Measurements from ENCODE around the gene PLEKHA7.

PLEKHA7 gene

GRCh38 chr11:16924462-16924825, 89.8 kb downstream of the PLEKHA7 start:
- Histone ChIP-seq H3K4me1 (ENCODE audit: control insufficient read depth, insufficient read depth, low read depth, low read length) (peaks cover 21% of the 10 kb centered on the region), H3K27ac (ENCODE audit: low read length, poor library complexity, severe bottlenecking) (no peak overlapping the region), H3K18ac (ENCODE audit: low read depth in 1 of 2, low read length in 2 of 2) (no peak overlapping the region), H3K4me3 (ENCODE audit: insufficient read depth in 1 of 2, low read depth in 1 of 2, low read length in 2 of 2) (no peak overlapping the region), H3K9me3 (ENCODE audit: control insufficient read depth, low read length) (no peaks in the 10 kb centered on the region), H3K4me2 (ENCODE audit: low read length, poor library complexity, severe bottlenecking) (peak overlapping the region; percentile 100), H2BK15ac (ENCODE audit: low read depth, poor library complexity, severe bottlenecking) (no peak overlapping the region), H4K8ac (ENCODE audit: low read length) (no peak overlapping the region), H3K36me3 (ENCODE audit: control insufficient read depth in 1 of 2, insufficient read depth in 2 of 2, low read depth in 1 of 2, low read length in 2 of 2) (no peaks in the 10 kb centered on the region), H2AFZ (ENCODE audit: low read depth, low read length) (no peak overlapping the region), H4K91ac (ENCODE audit: low read length) (no peak overlapping the region), H2BK120ac (ENCODE audit: low read depth, low read length) (no peak overlapping the region), H2BK12ac (ENCODE audit: low read length in 2 of 2) (no peak overlapping the region), H3K9ac (ENCODE audit: low read length) (no peak overlapping the region), H2BK5ac (ENCODE audit: low read depth, low read length, poor library complexity, severe bottlenecking) (no peak overlapping the region), H3K79me1 (replicated peaks; ENCODE audit: low read length, poor library complexity, severe bottlenecking) (peaks cover 5% of the 10 kb centered on the region), H3K14ac (ENCODE audit: low read length in 2 of 2) (no peak overlapping the region), H3K4ac (ENCODE audit: low read depth in 1 of 2, low read length in 2 of 2) (no peak overlapping the region), H2AK5ac (ENCODE audit: low read length, severe bottlenecking) (peak overlapping the region; percentile 33), H3K23ac (ENCODE audit: low read length in 2 of 2) (no peak overlapping the region), H3K27me3 (ENCODE audit: control insufficient read depth in 1 of 2, insufficient read depth in 1 of 2, low read length in 2 of 2) (peaks cover 27 to 87% of the 10 kb centered on the region in 2 experiments)
- WGBS, result 30% methylated on average over 4 of the region's 4 CpGs
- no peak for DNase-seq

- no peak overlapping the region for H3K4me3 ChIP-seq (ENCODE audit: insufficient read depth in 1 of 2, low read depth in 1 of 2, low read length in 2 of 2)
- WGBS, result 48% methylated on average over 4 of the region's 4 CpGs
- no peak overlapping the region for H3K9ac ChIP-seq (ENCODE audit: low read length)
- no peak overlapping the region for H2BK120ac ChIP-seq (ENCODE audit: low read depth, low read length)
- H3K4ac ChIP-seq (ENCODE audit: low read depth in 1 of 2, low read length in 2 of 2), result no peak overlapping the region
- no peak overlapping the region for H3K27ac ChIP-seq (ENCODE audit: low read length, poor library complexity, severe bottlenecking)
- H3K23ac ChIP-seq (ENCODE audit: low read length in 2 of 2), result no peak overlapping the region
- H4K91ac ChIP-seq (ENCODE audit: low read length), result no peak overlapping the region
- H3K18ac ChIP-seq (ENCODE audit: low read depth in 1 of 2, low read length in 2 of 2), result no peak overlapping the region
- no peak overlapping the region for H2BK12ac ChIP-seq (ENCODE audit: low read length in 2 of 2)
- H3K9me3 ChIP-seq (ENCODE audit: control insufficient read depth, low read length), result no peaks in the 10 kb centered on the region
- H3K27me3 ChIP-seq (ENCODE audit: control insufficient read depth in 1 of 2, insufficient read depth in 1 of 2, low read length in 2 of 2), result peaks cover 27 to 87% of the 10 kb centered on the region in 2 experiments
- H4K8ac ChIP-seq (ENCODE audit: low read length), result no peak overlapping the region
- peak overlapping the region; percentile 5 for H2AK5ac ChIP-seq (ENCODE audit: low read length, severe bottlenecking)
- no peak overlapping the region for H3K14ac ChIP-seq (ENCODE audit: low read length in 2 of 2)
- H2BK5ac ChIP-seq (ENCODE audit: low read depth, low read length, poor library complexity, severe bottlenecking), result no peak overlapping the region
- H3K4me2 ChIP-seq (ENCODE audit: low read length, poor library complexity, severe bottlenecking), result no peak overlapping the region
- H2AFZ ChIP-seq (ENCODE audit: low read depth, low read length), result no peak overlapping the region
- DNase-seq, result no peak
- H2BK15ac ChIP-seq (ENCODE audit: low read depth, poor library complexity, severe bottlenecking), result no peak overlapping the region
- peaks cover 5% of the 10 kb centered on the region for H3K79me1 ChIP-seq (replicated peaks; ENCODE audit: low read length, poor library complexity, severe bottlenecking)
- no peaks in the 10 kb centered on the region for H3K36me3 ChIP-seq (ENCODE audit: control insufficient read depth in 1 of 2, insufficient read depth in 2 of 2, low read depth in 1 of 2, low read length in 2 of 2)
- peaks cover 21% of the 10 kb centered on the region for H3K4me1 ChIP-seq (ENCODE audit: control insufficient read depth, insufficient read depth, low read depth, low read length)
Measured at GRCh38 chr11:16923987-16924386, 90.2 kb downstream of the PLEKHA7 start.

DNA sequence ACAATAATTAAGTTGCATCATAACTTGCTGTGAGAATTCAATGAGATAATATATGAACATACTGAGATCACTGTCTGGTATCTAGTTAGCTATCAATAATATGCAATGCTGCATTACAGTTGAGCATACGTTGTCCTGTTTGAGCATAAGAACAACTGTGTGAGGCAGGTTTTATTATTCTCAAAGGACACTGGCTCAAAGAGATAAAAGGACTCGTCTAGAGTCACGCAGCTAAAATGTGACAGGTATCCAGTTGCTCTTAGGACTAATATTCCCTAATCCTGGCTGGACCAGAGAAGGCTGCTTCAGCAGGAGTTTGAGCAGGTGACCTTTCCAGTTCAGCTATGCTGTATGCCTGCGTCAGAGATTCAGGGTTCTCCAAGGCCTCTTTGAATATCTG, 92.5 kb downstream of the PLEKHA7 start:
- H2AK5ac ChIP-seq (ENCODE audit: low read length, severe bottlenecking), result no peak overlapping the region
- no peak overlapping the region for H2BK12ac ChIP-seq (ENCODE audit: low read length in 2 of 2)
- no peaks in the 10 kb centered on the region for H3K36me3 ChIP-seq (ENCODE audit: control insufficient read depth in 1 of 2, insufficient read depth in 2 of 2, low read depth in 1 of 2, low read length in 2 of 2)
- no peak overlapping the region for H2BK15ac ChIP-seq (ENCODE audit: low read depth, poor library complexity, severe bottlenecking)
- no peak overlapping the region for H3K4me3 ChIP-seq (ENCODE audit: insufficient read depth in 1 of 2, low read depth in 1 of 2, low read length in 2 of 2)
- H3K79me1 ChIP-seq (replicated peaks; ENCODE audit: low read length, poor library complexity, severe bottlenecking), result peaks cover 5% of the 10 kb centered on the region
- no peak for DNase-seq
- WGBS, result 89% methylated on average over 4 of the region's 4 CpGs
- peaks cover 21% of the 10 kb centered on the region for H3K4me1 ChIP-seq (ENCODE audit: control insufficient read depth, insufficient read depth, low read depth, low read length)
- H4K8ac ChIP-seq (ENCODE audit: low read length), result no peak overlapping the region
- H3K14ac ChIP-seq (ENCODE audit: low read length in 2 of 2), result no peak overlapping the region
- no peaks in the 10 kb centered on the region for H3K9me3 ChIP-seq (ENCODE audit: control insufficient read depth, low read length)
- H2AFZ ChIP-seq (ENCODE audit: low read depth, low read length), result no peak overlapping the region
- H3K23ac ChIP-seq (ENCODE audit: low read length in 2 of 2), result no peak overlapping the region
- H2BK120ac ChIP-seq (ENCODE audit: low read depth, low read length), result no peak overlapping the region
- H3K27ac ChIP-seq (ENCODE audit: low read length, poor library complexity, severe bottlenecking), result no peak overlapping the region
- peaks cover 20 to 80% of the 10 kb centered on the region in 2 experiments for H3K27me3 ChIP-seq (ENCODE audit: control insufficient read depth in 1 of 2, insufficient read depth in 1 of 2, low read length in 2 of 2)
- no peak overlapping the region for H3K18ac ChIP-seq (ENCODE audit: low read depth in 1 of 2, low read length in 2 of 2)
- H4K91ac ChIP-seq (ENCODE audit: low read length), result no peak overlapping the region
- no peak overlapping the region for H2BK5ac ChIP-seq (ENCODE audit: low read depth, low read length, poor library complexity, severe bottlenecking)
- no peak overlapping the region for H3K4me2 ChIP-seq (ENCODE audit: low read length, poor library complexity, severe bottlenecking)
- no peak overlapping the region for H3K4ac ChIP-seq (ENCODE audit: low read depth in 1 of 2, low read length in 2 of 2)
- no peak overlapping the region for H3K9ac ChIP-seq (ENCODE audit: low read length)

DNA sequence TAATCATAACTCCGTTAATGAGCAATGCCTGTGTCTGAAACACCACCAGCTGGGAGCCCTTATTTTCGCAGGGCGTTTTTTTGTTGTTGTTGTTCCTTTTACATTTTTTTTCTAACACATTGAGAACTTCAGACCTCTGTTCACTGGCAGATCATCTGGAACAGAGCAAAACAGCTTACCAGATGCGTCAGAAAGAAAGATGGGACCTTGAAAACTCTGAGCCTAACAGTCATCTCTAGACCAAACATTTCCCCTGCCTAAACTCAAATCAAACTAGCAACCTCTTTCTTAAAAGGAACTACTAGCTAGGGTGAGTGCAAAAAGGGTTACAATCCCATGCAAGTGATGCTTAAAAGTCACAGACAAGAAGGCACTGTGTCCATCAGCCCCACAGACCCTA, 93.2 kb downstream of the PLEKHA7 start:
- Histone ChIP-seq H3K36me3 (ENCODE audit: control insufficient read depth in 1 of 2, insufficient read depth in 2 of 2, low read depth in 1 of 2, low read length in 2 of 2) (no peaks in the 10 kb centered on the region), H3K18ac (ENCODE audit: low read depth in 1 of 2, low read length in 2 of 2) (no peak overlapping the region), H3K9ac (ENCODE audit: low read length) (no peak overlapping the region), H3K4me3 (ENCODE audit: insufficient read depth in 1 of 2, low read depth in 1 of 2, low read length in 2 of 2) (no peak overlapping the region), H2BK12ac (ENCODE audit: low read length in 2 of 2) (no peak overlapping the region), H3K27ac (ENCODE audit: low read length, poor library complexity, severe bottlenecking) (no peak overlapping the region), H3K4ac (ENCODE audit: low read depth in 1 of 2, low read length in 2 of 2) (no peak overlapping the region), H4K91ac (ENCODE audit: low read length) (no peak overlapping the region), H2BK5ac (ENCODE audit: low read depth, low read length, poor library complexity, severe bottlenecking) (no peak overlapping the region), H3K4me2 (ENCODE audit: low read length, poor library complexity, severe bottlenecking) (no peak overlapping the region), H3K9me3 (ENCODE audit: control insufficient read depth, low read length) (no peaks in the 10 kb centered on the region), H2BK120ac (ENCODE audit: low read depth, low read length) (no peak overlapping the region), H2AK5ac (ENCODE audit: low read length, severe bottlenecking) (no peak overlapping the region), H2AFZ (ENCODE audit: low read depth, low read length) (no peak overlapping the region), H3K14ac (ENCODE audit: low read length in 2 of 2) (no peak overlapping the region), H4K8ac (ENCODE audit: low read length) (no peak overlapping the region), H3K23ac (ENCODE audit: low read length in 2 of 2) (no peak overlapping the region), H3K4me1 (ENCODE audit: control insufficient read depth, insufficient read depth, low read depth, low read length) (peaks cover 21% of the 10 kb centered on the region), H2BK15ac (ENCODE audit: low read depth, poor library complexity, severe bottlenecking) (no peak overlapping the region), H3K79me1 (replicated peaks; ENCODE audit: low read length, poor library complexity, severe bottlenecking) (peaks cover 5% of the 10 kb centered on the region), H3K27me3 (ENCODE audit: control insufficient read depth in 1 of 2, insufficient read depth in 1 of 2, low read length in 2 of 2) (peaks cover 14 to 73% of the 10 kb centered on the region in 2 experiments)
- DNase-seq, result no peak
- 83% methylated on average over 4 of the region's 4 CpGs for WGBS
